Calu3 (cell line): ENCODE results near the gene PRUNE1. TPM values are rescaled to one million over a fixed set of nuclear protein-coding genes. Genes with fewer than 3 reads are reported as not detected.

Source experiments
- BruUV-seq: library from RNA; stranded (reverse); fragments of 400-500 nt; replicated peaks from 2 replicates; lab custom pipeline; 2021; lab: Mats Ljungman, UMichigan
- CTCF ChIA-PET: fragments of 300-600 bp; sonication (Branson Sonifier 250); formaldehyde crosslinking; loops from one replicate; lab custom pipeline; 2022; ENCODE audit warnings: antibody characterized with exemption; lab: Charles Lee
- DNase-seq: peaks from one replicate; pipeline ENCODE4 v3.0.0; 2022
- H3K27ac Mint-ChIP-seq: one replicate; pipeline ENCODE4 v1.8.0; 2022; ENCODE audit warnings: mixed read lengths; ENCODE audit not compliant: unreplicated experiment
- H3K27me3 Mint-ChIP-seq: one replicate; pipeline ENCODE4 v1.8.0; 2022; ENCODE audit warnings: mixed read lengths; ENCODE audit not compliant: unreplicated experiment
- H3K36me3 Mint-ChIP-seq: one replicate; pipeline ENCODE4 v1.8.0; 2022; ENCODE audit warnings: mild to moderate bottlenecking, moderate library complexity, mixed read lengths; ENCODE audit not compliant: insufficient read depth, unreplicated experiment
- H3K4me1 Mint-ChIP-seq: one replicate; pipeline ENCODE4 v1.8.0; 2022; ENCODE audit warnings: mild to moderate bottlenecking, low read depth, mixed read lengths; ENCODE audit not compliant: unreplicated experiment
- H3K4me3 Mint-ChIP-seq: one replicate; pipeline ENCODE4 v1.8.0; 2022; ENCODE audit warnings: mild to moderate bottlenecking, low read depth, moderate library complexity, mixed read lengths; ENCODE audit not compliant: unreplicated experiment
- H3K9me3 Mint-ChIP-seq: one replicate; pipeline ENCODE4 v1.8.0; 2022; ENCODE audit warnings: low read depth, mixed read lengths; ENCODE audit not compliant: unreplicated experiment
- CTCF ChIP-seq: fragments of 200-600 bp; IDR thresholded peaks from one replicate; pipeline ENCODE4 v1.8.0; 2022; ENCODE audit warnings: antibody characterized with exemption; ENCODE audit not compliant: unreplicated experiment
- intact Hi-C: fragments of 100-400 bp; cut with micrococcal nuclease; formaldehyde crosslinking; loops from one replicate; pipeline ENCODE4 v1.10.0; 2022; ENCODE audit not compliant: unreplicated experiment
- total RNA-seq: library from RNA; stranded (reverse); gene quantifications from 2 replicates; pipeline ENCODE4 v1.2.3, GENCODE V29; 2022

Gene PRUNE1
- total RNA-seq, 1 experiment from 2014 or later: 15.9 TPM

GRCh38 chr1:150997126-150997872 lies 10.9 kb upstream of the PRUNE1 start:
- no peaks in the 10 kb centered on the region for H3K4me1 Mint-ChIP-seq
- no peak for DNase-seq
- intact Hi-C loops: no loop called here
- CTCF ChIA-PET: interaction anchor here (0.6 to 2.1 kb wide), 3 partner anchors 9 to 581 kb away, joined by 3 to 26 read pairs (median 3); partner anchors contain the start of gene MINDY1
- H3K27me3 Mint-ChIP-seq: no peaks in the 10 kb centered on the region
- H3K27ac Mint-ChIP-seq: no peak overlapping the region
- BruUV-seq: no TSS peak
- H3K9me3 Mint-ChIP-seq: no peaks in the 10 kb centered on the region
- TF ChIP-seq CTCF: no peak
- H3K4me3 Mint-ChIP-seq: no peak overlapping the region
- H3K36me3 Mint-ChIP-seq: peaks cover 17% of the 10 kb centered on the region

GRCh38 chr1:150997949-150998348 lies 10.3 kb upstream of the PRUNE1 start:
- no peak for DNase-seq
- no peak for TF ChIP-seq CTCF
- BruUV-seq: no TSS peak
- H3K27ac Mint-ChIP-seq: no peak overlapping the region
- intact Hi-C loops: no loop called here
- CTCF ChIA-PET: interaction anchor here (1.1 kb wide), 1 partner anchor 8 kb away, joined by 3 read pairs; the partner anchor contains the start of gene MINDY1
- peaks cover 17% of the 10 kb centered on the region for H3K36me3 Mint-ChIP-seq
- no peaks in the 10 kb centered on the region for H3K4me1 Mint-ChIP-seq
- H3K4me3 Mint-ChIP-seq: no peak overlapping the region
- H3K27me3 Mint-ChIP-seq: no peaks in the 10 kb centered on the region
- no peaks in the 10 kb centered on the region for H3K9me3 Mint-ChIP-seq

GRCh38 chr1:150999051-150999674 lies 9.1 kb upstream of the PRUNE1 start:
- Mint-ChIP-seq H3K27ac (no peak overlapping the region), H3K4me3 (no peak overlapping the region), H3K36me3 (peaks cover 17% of the 10 kb centered on the region), H3K4me1 (no peaks in the 10 kb centered on the region), H3K27me3 (no peaks in the 10 kb centered on the region), H3K9me3 (no peaks in the 10 kb centered on the region)
- no TSS peak for BruUV-seq
- DNase-seq: no peak
- CTCF ChIA-PET: no interaction called here
- TF ChIP-seq CTCF: no peak
- intact Hi-C loops: no loop called here

- BruUV-seq: no TSS peak
- no peak for TF ChIP-seq CTCF
- CTCF ChIA-PET: no interaction called here
- DNase-seq: no peak
- H3K4me3 Mint-ChIP-seq: no peak overlapping the region
- H3K4me1 Mint-ChIP-seq: no peaks in the 10 kb centered on the region
- H3K27me3 Mint-ChIP-seq: no peaks in the 10 kb centered on the region
- intact Hi-C loops: no loop called here
- no peak overlapping the region for H3K27ac Mint-ChIP-seq
- H3K36me3 Mint-ChIP-seq: peaks cover 11% of the 10 kb centered on the region
- no peaks in the 10 kb centered on the region for H3K9me3 Mint-ChIP-seq
Observed at GRCh38 chr1:150999926-151000325, 8.3 kb upstream of the PRUNE1 start.
